HEK293T (cell line): Measurements from ENCODE around the gene RAB12.
"Not testable (repeated sequence)": the region's sequence is repeated elsewhere in the genome, so short reads cannot be mapped to it uniquely, and the experiment has no call there.

Source experiments
- CTCF ChIA-PET: fragments of 350-600 bp; formaldehyde crosslinking; extraction: SDS; loops from one replicate; lab custom pipeline; 2021; ENCODE audit warnings: antibody characterized with exemption, inconsistent platforms; lab: Yijun Ruan, JAX
- POLR2A ChIA-PET: fragments of 350-600 bp; formaldehyde crosslinking; extraction: SDS; loops from one replicate; lab custom pipeline; 2020; ENCODE audit warnings: antibody characterized with exemption, inconsistent platforms; lab: Yijun Ruan, JAX
- DNase-seq: peaks from one replicate; pipeline ENCODE4 v3.0.0; 2012; ENCODE audit warnings: mixed read lengths; ENCODE audit errors: extremely low spot score
- ARNT ChIP-seq: fragments of 450-650 bp; IDR thresholded peaks from 2 replicates; pipeline ENCODE4 v1.6.1; 2017; ENCODE audit warnings: mild to moderate bottlenecking
- BHLHE40 ChIP-seq: fragments of 450-650 bp; IDR thresholded peaks from 2 replicates; pipeline ENCODE4 v1.6.1; 2016; ENCODE audit warnings: mild to moderate bottlenecking, moderate library complexity, borderline replicate concordance
- CTBP1 ChIP-seq: fragments of 450-650 bp; IDR thresholded peaks from 2 replicates; pipeline ENCODE4 v1.6.1; 2016; ENCODE audit warnings: borderline replicate concordance
- ELF4 ChIP-seq: fragments of 450-650 bp; IDR thresholded peaks from 2 replicates; pipeline ENCODE4 v1.6.1; 2017; ENCODE audit warnings: antibody characterized with exemption
- FOXA1 ChIP-seq: fragments of 450-650 bp; IDR thresholded peaks from 2 replicates; pipeline ENCODE4 v1.6.1; 2016; ENCODE audit warnings: mild to moderate bottlenecking
- FOXK2 ChIP-seq: fragments of 450-650 bp; IDR thresholded peaks from 2 replicates; pipeline ENCODE4 v1.6.1; 2016; ENCODE audit warnings: mild to moderate bottlenecking
- FOXM1 ChIP-seq: fragments of 450-650 bp; IDR thresholded peaks from 2 replicates; pipeline ENCODE4 v1.6.1; 2017; ENCODE audit warnings: mild to moderate bottlenecking, borderline replicate concordance
- HDGF ChIP-seq: fragments of 450-650 bp; IDR thresholded peaks from 2 replicates; pipeline ENCODE4 v1.6.1; 2017; ENCODE audit warnings: antibody characterized with exemption, borderline replicate concordance
- L3MBTL2 ChIP-seq: fragments of 450-650 bp; conservative IDR thresholded peaks from 2 replicates; pipeline ENCODE4 v1.6.1; 2016; ENCODE audit warnings: mild to moderate bottlenecking
- LEF1 ChIP-seq: fragments of 450-650 bp; IDR thresholded peaks from 2 replicates; pipeline ENCODE4 v1.6.1; 2017; ENCODE audit warnings: mild to moderate bottlenecking, borderline replicate concordance
- NFRKB ChIP-seq: fragments of 450-650 bp; IDR thresholded peaks from 2 replicates; pipeline ENCODE4 v1.6.1; 2016; ENCODE audit warnings: mild to moderate bottlenecking, moderate library complexity
- PKNOX1 ChIP-seq: fragments of 450-650 bp; IDR thresholded peaks from 2 replicates; pipeline ENCODE4 v1.6.1; 2016
- SP1 ChIP-seq: fragments of 450-650 bp; IDR thresholded peaks from 2 replicates; pipeline ENCODE4 v1.6.1; 2017
- SUZ12 ChIP-seq: fragments of 450-650 bp; IDR thresholded peaks from 2 replicates; pipeline ENCODE4 v1.6.1; 2016; ENCODE audit warnings: mild to moderate bottlenecking
- TARDBP ChIP-seq: fragments of 450-650 bp; IDR thresholded peaks from 2 replicates; pipeline ENCODE4 v1.6.1; 2016
- ZNF384 ChIP-seq: fragments of 450-650 bp; IDR thresholded peaks from 2 replicates; pipeline ENCODE4 v1.6.1; 2016

RAB12 gene

GRCh38 chr18:8571399-8571798, 37.8 kb upstream of the RAB12 start:
- DNase-seq = no peak
- POLR2A ChIA-PET = no interaction called here
- TF ChIP-seq PKNOX1 = no peak
- TF ChIP-seq SUZ12 = no peak
- no peak for TF ChIP-seq LEF1
- no peak for TF ChIP-seq TARDBP
- TF ChIP-seq SP1 = no peak
- no peak for TF ChIP-seq FOXK2
- TF ChIP-seq FOXM1 = no peak
- no peak for TF ChIP-seq HDGF
- TF ChIP-seq CTBP1 = no peak
- TF ChIP-seq ELF4 = no peak
- TF ChIP-seq BHLHE40 = no peak
- TF ChIP-seq ZNF384 = no peak
- TF ChIP-seq NFRKB = no peak
- no peak for TF ChIP-seq ARNT
- no peak for TF ChIP-seq FOXA1
- TF ChIP-seq L3MBTL2 = no peak
- CTCF ChIA-PET = no interaction called here

DNA sequence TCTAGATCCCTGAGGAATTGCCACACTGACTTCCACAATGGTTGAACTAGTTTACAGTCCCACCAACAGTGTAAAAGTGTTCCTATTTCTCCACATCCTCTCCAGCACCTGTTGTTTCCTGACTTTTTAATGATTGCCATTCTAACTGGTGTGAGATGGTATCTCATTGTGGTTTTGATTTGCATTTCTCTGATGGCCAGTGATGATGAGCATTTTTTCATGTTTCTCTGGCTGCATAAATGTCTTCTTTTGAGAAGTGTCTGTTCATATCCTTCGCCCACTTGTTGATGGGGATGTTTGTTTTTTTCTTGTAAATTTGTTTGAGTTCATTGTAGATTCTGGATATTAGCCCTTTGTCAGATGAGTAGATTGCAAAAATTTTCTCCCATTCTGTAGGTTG, 35.5 kb upstream of the RAB12 start:
- POLR2A ChIA-PET, CTCF ChIA-PET, DNase-seq: not testable (repeated sequence)

DNA sequence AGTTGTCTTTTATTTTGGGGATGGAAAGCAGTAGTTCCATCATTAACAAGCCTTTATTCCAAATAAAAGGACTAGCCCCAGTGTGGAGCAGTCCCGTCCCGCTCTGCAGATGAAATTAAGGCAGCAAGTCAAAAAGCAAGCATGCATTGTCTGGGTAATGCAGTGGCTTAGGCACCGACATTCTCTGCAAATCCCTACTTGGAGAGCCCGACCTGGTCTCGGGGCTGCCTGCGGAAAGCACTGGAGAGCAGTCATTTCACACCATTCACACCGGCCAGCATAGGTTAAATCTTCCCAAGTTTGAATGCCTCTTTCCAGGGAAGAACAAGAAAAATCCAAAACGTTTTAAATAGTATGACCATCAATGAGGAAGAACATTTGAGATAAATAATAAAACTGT, 24.4 kb upstream of the RAB12 start:
- CTCF ChIA-PET = no interaction called here
- POLR2A ChIA-PET = no interaction called here

DNA sequence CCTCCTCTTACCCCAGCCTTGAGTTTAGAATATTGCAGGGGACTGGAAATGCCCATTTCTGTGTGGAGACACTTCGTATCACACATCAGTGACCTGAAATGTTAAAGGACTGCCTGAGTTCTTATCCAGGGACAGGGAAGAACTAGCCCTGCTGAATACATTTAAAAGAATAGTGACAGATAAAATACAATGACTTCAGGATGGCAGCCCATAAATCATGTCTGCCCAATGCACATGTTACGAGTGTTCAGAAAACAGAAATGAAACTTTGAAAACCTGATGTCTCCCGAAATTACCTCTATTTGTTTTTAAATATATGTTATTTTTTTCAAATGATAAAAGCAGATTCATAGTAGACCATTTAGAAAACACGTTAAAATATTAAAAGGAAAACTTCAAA, 22.3 kb upstream of the RAB12 start:
- DNase-seq = no peak
- ChIA-PET POLR2A (no interaction called here), CTCF (no interaction called here)
- TF ChIP-seq SP1 (no peak), ZNF384 (no peak), TARDBP (no peak), ELF4 (no peak), LEF1 (no peak), ARNT (no peak), SUZ12 (no peak), BHLHE40 (no peak), NFRKB (no peak), L3MBTL2 (no peak), FOXM1 (no peak), FOXA1 (no peak), CTBP1 (no peak), HDGF (no peak)

More for the DNA sequence above, 24.4 kb upstream of the RAB12 start:
- no peak for DNase-seq
- TF ChIP-seq NFRKB (no peak), HDGF (no peak), TARDBP (no peak), BHLHE40 (no peak), LEF1 (no peak), CTBP1 (no peak), ELF4 (no peak), FOXM1 (no peak), PKNOX1 (no peak), SUZ12 (no peak), ZNF384 (no peak), FOXA1 (no peak), L3MBTL2 (no peak), FOXK2 (no peak), SP1 (no peak), ARNT (no peak)

DNA sequence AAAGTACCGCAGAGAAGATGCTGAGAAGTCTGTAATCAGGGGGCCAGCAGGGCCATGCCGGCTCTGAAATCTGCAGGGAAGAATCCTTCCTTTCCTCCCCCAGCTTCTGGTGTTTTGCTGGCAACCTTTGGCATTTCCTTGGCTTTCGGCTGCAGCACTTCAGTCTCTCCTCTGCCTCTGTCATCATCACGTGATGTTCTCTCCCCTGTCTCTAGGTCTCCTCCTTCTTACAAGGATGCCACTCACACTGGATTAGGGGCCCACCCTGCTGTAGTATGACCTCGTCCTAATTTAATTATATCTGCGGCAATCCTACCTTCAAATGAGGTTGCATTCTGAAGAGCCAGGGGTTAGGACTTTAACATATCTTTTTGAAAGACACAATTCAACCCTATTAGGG, 13.8 kb upstream of the RAB12 start:
- DNase-seq = no peak
- no peak for TF ChIP-seq FOXK2
- no peak for TF ChIP-seq NFRKB
- TF ChIP-seq TARDBP = no peak
- no peak for TF ChIP-seq FOXM1
- TF ChIP-seq PKNOX1 = no peak
- no peak for TF ChIP-seq ARNT
- no peak for TF ChIP-seq SUZ12
- no peak for TF ChIP-seq BHLHE40
- no peak for TF ChIP-seq ZNF384
- TF ChIP-seq L3MBTL2 = no peak
- no peak for TF ChIP-seq ELF4
- TF ChIP-seq FOXA1 = no peak
- ChIA-PET CTCF (no interaction called here), POLR2A (no interaction called here)

DNA sequence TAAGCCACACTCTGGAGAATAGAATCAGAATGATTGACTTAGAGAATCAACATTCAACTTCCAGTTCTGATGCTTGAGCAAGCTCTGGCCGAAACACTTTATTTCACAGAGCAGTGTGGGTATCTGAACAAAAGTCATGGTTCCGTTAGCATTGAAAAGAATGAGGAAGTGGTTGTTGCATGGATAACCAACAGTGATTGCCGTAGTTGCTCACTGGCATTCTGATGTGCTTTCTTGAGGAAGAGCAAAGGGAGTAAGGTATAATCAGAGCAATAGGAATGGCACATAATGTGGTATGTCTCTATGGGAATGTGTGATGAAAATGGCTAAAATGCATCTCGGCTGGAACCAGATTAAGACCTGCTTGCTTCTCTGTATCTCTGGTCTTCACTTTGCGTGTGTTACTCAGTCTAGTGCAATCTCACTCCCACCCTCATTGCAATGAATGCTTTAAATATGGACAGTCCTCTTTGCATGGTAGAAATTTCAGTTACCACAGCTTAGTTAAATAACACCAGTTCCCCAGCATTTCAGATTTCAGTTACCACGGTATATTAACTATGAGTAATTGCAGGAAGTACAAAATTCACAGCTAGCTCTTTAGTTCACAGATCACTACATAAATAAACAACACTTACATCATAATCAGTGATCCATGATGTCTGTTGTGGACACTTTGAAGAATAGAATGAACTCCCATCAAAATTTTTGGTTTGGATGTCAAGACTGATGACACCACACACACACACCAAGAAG, 7.8 kb upstream of the RAB12 start:
- POLR2A ChIA-PET = no interaction called here
- DNase-seq = no peak

More for the DNA sequence above, 7.8 kb upstream of the RAB12 start:
- TF ChIP-seq NFRKB (no peak), L3MBTL2 (no peak), CTBP1 (no peak), FOXK2 (no peak), HDGF (no peak), FOXM1 (no peak), ELF4 (no peak)
- CTCF ChIA-PET = no interaction called here
